ENCODE results near the gene SLC2A13.

The SLC2A13 gene

DNA sequence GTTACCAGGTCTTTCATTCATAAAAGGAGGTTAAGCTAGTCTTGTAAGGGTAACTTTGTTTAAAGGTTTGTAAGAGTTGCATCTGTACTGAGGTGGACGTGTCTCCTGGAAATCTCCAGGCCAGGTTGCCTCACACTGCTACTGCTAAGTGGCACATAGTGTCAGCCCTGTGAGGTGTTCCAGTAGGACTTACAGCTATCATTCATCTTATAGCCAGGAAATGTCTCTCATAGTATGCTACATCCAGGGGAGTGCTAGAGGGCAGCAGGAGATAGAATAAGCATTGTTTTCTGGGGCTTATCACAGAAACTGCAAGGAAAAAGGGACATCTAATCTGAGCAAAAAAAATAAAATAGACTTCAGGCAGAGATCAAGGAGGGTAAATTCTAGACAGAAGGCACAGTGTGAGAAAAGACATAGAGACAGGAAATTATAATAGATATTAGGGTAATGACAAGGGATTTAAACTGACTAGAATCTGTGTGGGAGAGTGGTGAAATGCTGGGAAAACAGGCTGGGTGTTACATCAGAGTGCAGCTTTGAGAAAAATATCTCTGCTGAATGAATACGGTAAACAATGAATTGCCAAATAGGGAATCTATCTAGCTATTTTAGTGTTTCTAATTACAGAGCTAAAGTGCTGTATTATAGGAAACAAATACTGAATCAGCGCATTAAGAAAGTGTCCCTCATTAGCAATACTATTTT lies 281.2 kb downstream of the SLC2A13 start:
- no peak overlapping the region for H4K12ac ChIP-seq (ENCODE audit: low read depth, low read length)
- no peaks in the 10 kb centered on the region for H3K4me1 ChIP-seq (ENCODE audit: control insufficient read depth in 1 of 2, insufficient read depth in 2 of 2, low read length in 2 of 2)
- no peak overlapping the region for H3K14ac ChIP-seq (ENCODE audit: low read length)
- no peak overlapping the region for H2AK5ac ChIP-seq (ENCODE audit: low read length)
- no peak overlapping the region for H4K8ac ChIP-seq (ENCODE audit: low read depth, low read length)
- no peak overlapping the region for H3K23ac ChIP-seq (ENCODE audit: low read length)
- no peak overlapping the region for H3K4ac ChIP-seq (ENCODE audit: low read depth, low read length)
- no peak overlapping the region for H4K91ac ChIP-seq (ENCODE audit: low read depth, low read length)
- no peak overlapping the region for H3K9ac ChIP-seq (ENCODE audit: low read length)
- H3K36me3 ChIP-seq (ENCODE audit: control insufficient read depth in 1 of 2, insufficient read depth in 2 of 2, low read length in 2 of 2), result no peaks in the 10 kb centered on the region
- H2BK120ac ChIP-seq (ENCODE audit: insufficient read depth, low read length, poor library complexity), result no peak overlapping the region
- no peak overlapping the region for H2AFZ ChIP-seq (ENCODE audit: insufficient read depth, low read length, poor library complexity)
- no CpG with 5 or more reads among the region's 3 CpGs for WGBS (ENCODE audit: extremely low coverage, insufficient coverage, insufficient read length)
- no peak overlapping the region for H2BK5ac ChIP-seq (ENCODE audit: low read depth, low read length, poor library complexity)
- no peak for DNase-seq
- no peaks in the 10 kb centered on the region for H3K79me2 ChIP-seq (ENCODE audit: control insufficient read depth, insufficient read depth, low read length, poor library complexity)
- H3K79me1 ChIP-seq (ENCODE audit: low read length), result no peaks in the 10 kb centered on the region
- no peak overlapping the region for H3K27ac ChIP-seq (ENCODE audit: low read depth, low read length)
- no peak overlapping the region for H3K4me3 ChIP-seq (ENCODE audit: low read depth, low read length)
- no peak overlapping the region for H2BK12ac ChIP-seq (ENCODE audit: low read length)
- H3K18ac ChIP-seq (ENCODE audit: low read length), result no peak overlapping the region
- H3K9me3 ChIP-seq (ENCODE audit: insufficient read depth, low read depth, low read length), result no peaks in the 10 kb centered on the region
- no peaks in the 10 kb centered on the region for H3K27me3 ChIP-seq (ENCODE audit: insufficient read depth, low read length)
- H3K4me2 ChIP-seq (ENCODE audit: low read length), result no peak overlapping the region

DNA sequence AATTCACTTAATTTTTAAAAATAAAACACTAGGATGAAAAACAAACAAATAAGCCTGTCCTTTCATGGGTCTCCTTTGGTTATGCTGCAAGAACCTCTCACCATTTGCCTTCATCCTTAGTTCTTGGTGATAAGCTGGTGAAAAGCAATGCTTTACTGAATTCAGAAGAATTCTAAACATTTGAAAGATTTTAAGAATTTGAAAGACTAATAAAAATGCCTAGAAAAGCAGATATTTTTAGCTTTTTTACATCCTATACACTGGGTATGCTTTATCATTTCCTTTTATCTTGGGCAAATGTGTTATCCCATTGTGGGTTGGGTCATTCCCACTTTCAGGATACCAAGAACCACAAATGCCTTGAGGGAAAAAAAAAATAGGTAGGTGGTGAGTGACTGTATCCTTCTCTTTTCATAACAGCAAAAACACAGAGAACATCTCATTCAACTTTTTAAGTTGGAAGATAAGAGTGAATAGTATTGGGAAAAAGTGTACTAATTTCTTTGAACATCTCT lies 289.2 kb downstream of the SLC2A13 start:
- Histone ChIP-seq H4K12ac (ENCODE audit: low read depth, low read length) (no peak overlapping the region), H2BK120ac (ENCODE audit: insufficient read depth, low read length, poor library complexity) (no peak overlapping the region), H2BK5ac (ENCODE audit: low read depth, low read length, poor library complexity) (no peak overlapping the region), H3K18ac (ENCODE audit: low read length) (no peak overlapping the region), H2AK5ac (ENCODE audit: low read length) (no peak overlapping the region), H2BK12ac (ENCODE audit: low read length) (no peak overlapping the region), H4K91ac (ENCODE audit: low read depth, low read length) (no peak overlapping the region), H3K14ac (ENCODE audit: low read length) (no peak overlapping the region), H4K8ac (ENCODE audit: low read depth, low read length) (no peak overlapping the region), H3K9ac (ENCODE audit: low read length) (no peak overlapping the region), H2AFZ (ENCODE audit: insufficient read depth, low read length, poor library complexity) (no peak overlapping the region), H3K27me3 (ENCODE audit: insufficient read depth, low read length) (no peaks in the 10 kb centered on the region), H3K23ac (ENCODE audit: low read length) (no peak overlapping the region), H3K36me3 (ENCODE audit: control insufficient read depth in 1 of 2, insufficient read depth in 2 of 2, low read length in 2 of 2) (no peaks in the 10 kb centered on the region), H3K4ac (ENCODE audit: low read depth, low read length) (no peak overlapping the region), H3K79me2 (ENCODE audit: control insufficient read depth, insufficient read depth, low read length, poor library complexity) (no peaks in the 10 kb centered on the region), H3K27ac (ENCODE audit: low read depth, low read length) (no peak overlapping the region), H3K9me3 (ENCODE audit: insufficient read depth, low read depth, low read length) (no peaks in the 10 kb centered on the region), H3K4me1 (ENCODE audit: control insufficient read depth in 1 of 2, insufficient read depth in 2 of 2, low read length in 2 of 2) (peaks cover 0 to 4% of the 10 kb centered on the region in 2 experiments), H3K4me3 (ENCODE audit: low read depth, low read length) (no peak overlapping the region), H3K4me2 (ENCODE audit: low read length) (no peak overlapping the region), H3K79me1 (ENCODE audit: low read length) (no peaks in the 10 kb centered on the region)
- peak in 1 of 2 donors; percentile 50 for DNase-seq

DNA sequence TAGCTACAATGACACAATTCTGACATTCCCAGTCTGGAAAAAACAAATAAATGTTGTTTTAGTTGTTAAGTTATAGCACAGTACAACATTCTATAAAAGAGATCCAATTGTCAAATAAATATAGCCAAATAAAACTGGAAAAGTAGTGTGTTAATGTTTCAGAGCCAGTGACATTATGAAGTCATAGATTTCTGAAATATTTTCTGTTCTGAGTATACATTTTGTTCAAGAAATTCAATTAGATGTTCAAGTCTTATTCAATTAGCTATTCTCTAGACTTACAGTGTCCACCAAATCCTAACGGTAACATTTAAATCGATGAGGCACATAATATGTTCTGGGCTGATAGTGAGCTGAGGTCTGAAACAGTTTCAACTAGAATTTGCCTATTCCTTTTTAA lies 290.1 kb downstream of the SLC2A13 start:
- no CpG with 5 or more reads among the region's 2 CpGs for WGBS (ENCODE audit: extremely low coverage, insufficient coverage, insufficient read length)
- Histone ChIP-seq H4K12ac (ENCODE audit: low read depth, low read length) (no peak overlapping the region), H3K27ac (ENCODE audit: low read depth, low read length) (no peak overlapping the region)

DNA sequence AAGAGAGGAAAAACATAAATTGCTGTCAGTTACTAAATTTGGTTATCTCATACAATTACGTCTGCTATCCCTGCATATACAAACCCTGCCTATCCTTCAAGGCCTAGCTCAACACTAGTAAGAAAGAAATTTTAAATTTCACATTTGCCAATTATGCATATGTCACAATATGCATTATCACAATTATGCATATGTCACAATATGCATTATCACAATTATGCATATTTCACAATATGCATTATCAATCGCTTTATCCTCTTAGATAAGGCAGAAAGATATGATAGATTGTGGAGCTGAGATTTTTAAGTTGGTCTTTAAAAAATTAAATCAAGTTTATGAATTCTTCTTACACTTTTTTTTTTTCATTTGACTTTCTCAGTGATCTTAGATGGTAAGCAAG lies 291.3 kb downstream of the SLC2A13 start:
- no peak overlapping the region for H3K23ac ChIP-seq (ENCODE audit: low read length)
- no peaks in the 10 kb centered on the region for H3K79me2 ChIP-seq (ENCODE audit: control insufficient read depth, insufficient read depth, low read length, poor library complexity)
- H2AFZ ChIP-seq (ENCODE audit: insufficient read depth, low read length, poor library complexity), result no peak overlapping the region
- H3K9ac ChIP-seq (ENCODE audit: low read length), result no peak overlapping the region
- no peak overlapping the region for H4K91ac ChIP-seq (ENCODE audit: low read depth, low read length)
- no peak overlapping the region for H3K14ac ChIP-seq (ENCODE audit: low read length)
- H3K4me1 ChIP-seq (ENCODE audit: control insufficient read depth in 1 of 2, insufficient read depth in 2 of 2, low read length in 2 of 2), result peaks cover 0 to 4% of the 10 kb centered on the region in 2 experiments
- H3K36me3 ChIP-seq (ENCODE audit: control insufficient read depth in 1 of 2, insufficient read depth in 2 of 2, low read length in 2 of 2), result no peaks in the 10 kb centered on the region
- no peak overlapping the region for H2BK5ac ChIP-seq (ENCODE audit: low read depth, low read length, poor library complexity)
- H3K18ac ChIP-seq (ENCODE audit: low read length), result no peak overlapping the region
- no peak overlapping the region for H3K4ac ChIP-seq (ENCODE audit: low read depth, low read length)
- H3K9me3 ChIP-seq (ENCODE audit: insufficient read depth, low read depth, low read length), result no peaks in the 10 kb centered on the region
- DNase-seq, result no peak
- H3K27me3 ChIP-seq (ENCODE audit: insufficient read depth, low read length), result no peaks in the 10 kb centered on the region
- no peak overlapping the region for H4K12ac ChIP-seq (ENCODE audit: low read depth, low read length)
- WGBS (ENCODE audit: extremely low coverage, insufficient coverage, insufficient read length), result no CpG with 5 or more reads among the region's 2 CpGs
- no peak overlapping the region for H3K27ac ChIP-seq (ENCODE audit: low read depth, low read length)
- no peak overlapping the region for H2BK120ac ChIP-seq (ENCODE audit: insufficient read depth, low read length, poor library complexity)
- H3K79me1 ChIP-seq (ENCODE audit: low read length), result no peaks in the 10 kb centered on the region
- H4K8ac ChIP-seq (ENCODE audit: low read depth, low read length), result no peak overlapping the region
- no peak overlapping the region for H3K4me3 ChIP-seq (ENCODE audit: low read depth, low read length)
- H2BK12ac ChIP-seq (ENCODE audit: low read length), result no peak overlapping the region
- H2AK5ac ChIP-seq (ENCODE audit: low read length), result no peak overlapping the region
- no peak overlapping the region for H3K4me2 ChIP-seq (ENCODE audit: low read length)

More for the DNA sequence above, 290.1 kb downstream of the SLC2A13 start:
- peaks cover 0 to 4% of the 10 kb centered on the region in 2 experiments for H3K4me1 ChIP-seq (ENCODE audit: control insufficient read depth in 1 of 2, insufficient read depth in 2 of 2, low read length in 2 of 2)
- H4K8ac ChIP-seq (ENCODE audit: low read depth, low read length), result no peak overlapping the region
- no peaks in the 10 kb centered on the region for H3K27me3 ChIP-seq (ENCODE audit: insufficient read depth, low read length)
- no peak overlapping the region for H3K4me2 ChIP-seq (ENCODE audit: low read length)
- no peak overlapping the region for H3K9ac ChIP-seq (ENCODE audit: low read length)
- no peak overlapping the region for H3K18ac ChIP-seq (ENCODE audit: low read length)
- H3K4me3 ChIP-seq (ENCODE audit: low read depth, low read length), result no peak overlapping the region
- no peak overlapping the region for H2BK5ac ChIP-seq (ENCODE audit: low read depth, low read length, poor library complexity)
- H3K4ac ChIP-seq (ENCODE audit: low read depth, low read length), result no peak overlapping the region
- H3K79me2 ChIP-seq (ENCODE audit: control insufficient read depth, insufficient read depth, low read length, poor library complexity), result no peaks in the 10 kb centered on the region
- H3K14ac ChIP-seq (ENCODE audit: low read length), result no peak overlapping the region
- H2BK12ac ChIP-seq (ENCODE audit: low read length), result no peak overlapping the region
- no peaks in the 10 kb centered on the region for H3K36me3 ChIP-seq (ENCODE audit: control insufficient read depth in 1 of 2, insufficient read depth in 2 of 2, low read length in 2 of 2)
- no peak overlapping the region for H2AFZ ChIP-seq (ENCODE audit: insufficient read depth, low read length, poor library complexity)
- no peak for DNase-seq
- no peaks in the 10 kb centered on the region for H3K9me3 ChIP-seq (ENCODE audit: insufficient read depth, low read depth, low read length)
- H3K23ac ChIP-seq (ENCODE audit: low read length), result no peak overlapping the region
- no peak overlapping the region for H2AK5ac ChIP-seq (ENCODE audit: low read length)
- no peak overlapping the region for H4K91ac ChIP-seq (ENCODE audit: low read depth, low read length)
- no peaks in the 10 kb centered on the region for H3K79me1 ChIP-seq (ENCODE audit: low read length)
- no peak overlapping the region for H2BK120ac ChIP-seq (ENCODE audit: insufficient read depth, low read length, poor library complexity)
